Smooth muscle cell (in vitro differentiated cells): ENCODE results near the gene RRAGD. TPM values are rescaled to one million over a fixed set of nuclear protein-coding genes. Genes with fewer than 3 reads are reported as not detected.
A peak's percentile ranks its signal among the peaks of the same experiment; 100 is the strongest.

ENCODE experiments used
- DNase-seq: peaks from one replicate; lab custom pipeline; 2025; ENCODE audit not compliant: unreplicated experiment; lab: John Stamatoyannopoulos, UW
- H2AFZ ChIP-seq: fragments of 200-600 bp; sonication (generic); 2 replicates; pipeline ENCODE4 v1.6.0; 2016; ENCODE audit warnings: antibody characterized with exemption, low read depth, mild to moderate bottlenecking
- H3F3A ChIP-seq: fragments of 200-600 bp; sonication (generic); 2 replicates; pipeline ENCODE4 v1.6.0; 2017; ENCODE audit warnings: antibody characterized with exemption, low read depth
- H3K27ac ChIP-seq: fragments of 200-600 bp; sonication (generic); 2 replicates; pipeline ENCODE4 v1.5.1; 2016; ENCODE audit warnings: low read depth, mild to moderate bottlenecking
- H3K27me3 ChIP-seq: fragments of 200-600 bp; sonication (generic); 2 replicates; pipeline ENCODE4 v1.6.1; 2016; ENCODE audit warnings: low read depth, mild to moderate bottlenecking
- H3K36me3 ChIP-seq: fragments of 200-600 bp; sonication (generic); 2 replicates; pipeline ENCODE4 v1.5.1; 2016; ENCODE audit warnings: low read depth
- H3K4me1 ChIP-seq: fragments of 200-600 bp; sonication (generic); 2 replicates; pipeline ENCODE4 v1.5.1; 2016; ENCODE audit warnings: low read depth
- H3K4me2 ChIP-seq: fragments of 200-600 bp; sonication (generic); 2 replicates; pipeline ENCODE4 v1.6.0; 2016; ENCODE audit warnings: mild to moderate bottlenecking
- H3K4me3 ChIP-seq: fragments of 200-600 bp; sonication (generic); 2 replicates; pipeline ENCODE4 v1.5.1; 2016; ENCODE audit warnings: mild to moderate bottlenecking
- H3K79me2 ChIP-seq: fragments of 200-600 bp; sonication (generic); 2 replicates; pipeline ENCODE4 v1.6.0; 2016; ENCODE audit warnings: low read depth, mild to moderate bottlenecking
- H3K9ac ChIP-seq: fragments of 200-600 bp; sonication (generic); 2 replicates; pipeline ENCODE4 v1.6.0; 2016; ENCODE audit warnings: low read depth
- H3K9me3 ChIP-seq: fragments of 200-600 bp; sonication (generic); replicated peaks from 2 replicates; pipeline ENCODE4 v1.5.1; 2016; ENCODE audit warnings: low read depth
- H4K20me1 ChIP-seq: fragments of 200-600 bp; sonication (generic); 2 replicates; pipeline ENCODE4 v1.6.0; 2016; ENCODE audit warnings: low read depth
- CTCF ChIP-seq: fragments of 200-600 bp; sonication (generic); IDR thresholded peaks from 2 replicates; pipeline ENCODE4 v1.5.1; 2017; ENCODE audit warnings: borderline replicate concordance, mild to moderate bottlenecking, antibody characterized with exemption; ENCODE audit not compliant: insufficient read depth, poor library complexity, severe bottlenecking
- WGBS: methylation state at CpG from one replicate; pipeline ENCODE4 v1.1.7; 2016; ENCODE audit warnings: low lambda C conversion rate; 5-methylcytosine and 5-hydroxymethylcytosine counted together
- polyA plus RNA-seq: library from polyadenylated mRNA; unstranded; fragments of >200 nt; fragmentation: Nextera tagmentation; extraction: Ambion mirVana; gene quantifications from 2 replicates; pipeline ENCODE4 v1.2.1, GENCODE V29; 2016
- total RNA-seq: library from RNA; depleted of rRNA; stranded (reverse); fragments of >200 nt; gene quantifications from 2 replicates; pipeline ENCODE4 v1.2.3, GENCODE V29; 2014

The RRAGD gene
- total and polyA plus RNA-seq, 2 experiments from 2014 or later, result 1.9 to 3.5 TPM

- Histone ChIP-seq H3K4me1 (no peaks in the 10 kb centered on the region), H3F3A (no peaks in the 10 kb centered on the region), H3K4me2 (no peak overlapping the region), H2AFZ (no peak overlapping the region), H3K27ac (no peak overlapping the region), H3K4me3 (no peak overlapping the region), H3K79me2 (no peaks in the 10 kb centered on the region), H3K36me3 (no peaks in the 10 kb centered on the region), H3K9me3 (no peaks in the 10 kb centered on the region), H4K20me1 (no peaks in the 10 kb centered on the region), H3K9ac (no peak overlapping the region), H3K27me3 (no peaks in the 10 kb centered on the region)
- DNase-seq, result no peak
- 85% methylated on average over 6 of the region's 6 CpGs for WGBS
- TF ChIP-seq CTCF, result no peak
These were observed 36.4 kb downstream of the RRAGD start for GRCh38 chr6:89375427-89376267.

- 38% methylated on average over 3 of the region's 3 CpGs for WGBS
- H4K20me1 ChIP-seq, result no peaks in the 10 kb centered on the region
- no peak overlapping the region for H3K27ac ChIP-seq
- H3K4me2 ChIP-seq, result peak overlapping the region; percentile 63
- no peak for TF ChIP-seq CTCF
- H3K9ac ChIP-seq, result no peak overlapping the region
- no peaks in the 10 kb centered on the region for H3K4me1 ChIP-seq
- no peak overlapping the region for H3K4me3 ChIP-seq
- no peak for DNase-seq
- H2AFZ ChIP-seq, result peak overlapping the region; percentile 61
- H3K9me3 ChIP-seq, result no peaks in the 10 kb centered on the region
- H3K27me3 ChIP-seq, result no peaks in the 10 kb centered on the region
- no peaks in the 10 kb centered on the region for H3F3A ChIP-seq
- no peaks in the 10 kb centered on the region for H3K36me3 ChIP-seq
- no peaks in the 10 kb centered on the region for H3K79me2 ChIP-seq
These were observed 39.6 kb downstream of the RRAGD start for GRCh38 chr6:89372506-89372901.

GRCh38 chr6:89371849-89372505 is 40.1 kb downstream of the RRAGD start:
- no peaks in the 10 kb centered on the region for H3K4me1 ChIP-seq
- H3K9ac ChIP-seq, result no peak overlapping the region
- peak; percentile 96 for TF ChIP-seq CTCF
- peak; percentile 30 for DNase-seq
- no peak overlapping the region for H3K4me3 ChIP-seq
- no peaks in the 10 kb centered on the region for H3K9me3 ChIP-seq
- H3K27ac ChIP-seq, result no peak overlapping the region
- no peaks in the 10 kb centered on the region for H3K27me3 ChIP-seq
- peak overlapping the region; percentile 63 for H3K4me2 ChIP-seq
- no peaks in the 10 kb centered on the region for H3F3A ChIP-seq
- H3K79me2 ChIP-seq, result no peaks in the 10 kb centered on the region
- WGBS, result 31% methylated on average over 8 of the region's 8 CpGs
- H2AFZ ChIP-seq, result peak overlapping the region; percentile 61
- H3K36me3 ChIP-seq, result no peaks in the 10 kb centered on the region
- H4K20me1 ChIP-seq, result no peaks in the 10 kb centered on the region
